Spleen (tissue), 7 donors: ENCODE data around the gene GPD1L.

Experiments used
- CTCF ChIP-seq, 11 experiments: fragments of 200-600 bp in 7 of 11; fragments of 450-650 bp in 4 of 11; sonication (generic) in 4 of 11; IDR thresholded peaks in 8 of 11; conservative IDR thresholded peaks in 3 of 11; 1 replicate in 7 of 11; 2 replicates in 4 of 11; pipeline versions ENCODE4 v1.4.0 to v1.8.0; 2016 to 2021; ENCODE audit warnings: antibody characterized with exemption in 11 of 11, inconsistent platforms in 4 of 11, mild to moderate bottlenecking in 1 of 11
- POLR2A ChIP-seq, 3 donors: fragments of 450-650 bp; IDR thresholded peaks; one replicate each; pipeline ENCODE4 v1.5.1; 2017; ENCODE audit warnings: antibody characterized with exemption in 3 of 3, mild to moderate bottlenecking in 1 of 3
- donor health status: DM: no; HTN: no; CAD: no; lungs with moderate emphysema.
- donor health status: DM: no; HTN: no; CAD: no.
- donor health status: DM: no; HTN: no; CAD: no.

GRCh38 chr3:32147509-32147908 is 41.1 kb downstream of the GPD1L start:
- no peak for TF ChIP-seq POLR2A (IDR thresholded peaks at IDR 0.05)
- no peak for TF ChIP-seq CTCF (IDR thresholded peaks at IDR 0.05 in 8 of 11, conservative IDR thresholded peaks at IDR 0.05 in 3 of 11)
